Endothelial cell of umbilical vein (primary cell): Measurements from ENCODE around the gene QDPR. TPM values are rescaled to one million over a fixed set of nuclear protein-coding genes. Genes with fewer than 3 reads are reported as not detected.
"Not testable (repeated sequence)": the region's sequence is repeated elsewhere in the genome, so short reads cannot be mapped to it uniquely, and the experiment has no call there.

Experiments
- BruUV-seq: library from RNA; stranded (reverse); fragments of 400-500 nt; replicated peaks from 2 replicates; lab custom pipeline; 2021; lab: Mats Ljungman, UMichigan
- CTCF ChIA-PET: fragments of 300-600, 350-600 bp; sonication (Branson Sonifier 250); formaldehyde crosslinking; loops from one replicate; lab custom pipeline; 2021; ENCODE audit warnings: antibody characterized with exemption, inconsistent platforms; lab: Charles Lee
- POLR2A ChIA-PET: fragments of 300-600, 350-600 bp; sonication (Branson Sonifier 250); formaldehyde crosslinking; loops from one replicate; lab custom pipeline; 2021; ENCODE audit warnings: antibody characterized with exemption, inconsistent platforms; lab: Charles Lee
- DNase-seq: peaks from one replicate; pipeline ENCODE4 v3.0.0-alpha.2; 2011; ENCODE audit warnings: low read depth, low spot score
- FAIRE-seq: peaks from 2 replicates; lab custom pipeline; 2011; peaks lifted over from hg19 to GRCh38; lab: Jason Lieb, UNC
- H2AFZ ChIP-seq: 2 replicates; pipeline ENCODE4 v1.6.0; 2012; ENCODE audit warnings: low read depth, low read length, control low read depth, inconsistent platforms
- H3K27ac ChIP-seq: 2 replicates; pipeline ENCODE4 v1.5.1; 2011; ENCODE audit warnings: low read depth, mild to moderate bottlenecking, control low read depth, low read length, moderate library complexity; ENCODE audit not compliant: insufficient read depth
- H3K27me3 ChIP-seq, 2 experiments: 2 replicates each; pipeline versions ENCODE4 v1.6.0 to v1.6.1; 2011; ENCODE audit warnings: low read length in 2 of 2, mixed read lengths in 1 of 2; ENCODE audit not compliant: control insufficient read depth in 2 of 2, insufficient read depth in 2 of 2
- H3K36me3 ChIP-seq, 2 experiments: 2 replicates in 1 of 2; 3 replicates in 1 of 2; pipeline ENCODE4 v1.5.1; 2011; ENCODE audit warnings: low read length in 2 of 2, mild to moderate bottlenecking in 1 of 2, moderate library complexity in 1 of 2; ENCODE audit not compliant: control insufficient read depth in 2 of 2, insufficient read depth in 2 of 2; ENCODE audit errors: extremely low read depth in 1 of 2
- H3K4me1 ChIP-seq: 3 replicates; pipeline ENCODE4 v1.5.1; 2011; ENCODE audit warnings: mild to moderate bottlenecking, low read length; ENCODE audit not compliant: control insufficient read depth, insufficient read depth; ENCODE audit errors: extremely low read depth
- H3K4me2 ChIP-seq: 2 replicates; pipeline ENCODE4 v1.6.1; 2011; ENCODE audit warnings: low read length, control low read depth, mixed read lengths; ENCODE audit not compliant: insufficient read depth
- H3K4me3 ChIP-seq, 3 experiments: fragments of 200-600 bp in 1 of 3; sonication (generic), shearing (Covaris generic) in 1 of 3; replicated peaks in 1 of 3; 2 replicates each; pipeline ENCODE4 v1.5.1; 2011 to 2016; ENCODE audit warnings: control low read depth in 3 of 3, low read length in 3 of 3, mild to moderate bottlenecking in 2 of 3, inconsistent platforms in 1 of 3, low read depth in 1 of 3, moderate library complexity in 1 of 3; ENCODE audit not compliant: insufficient read depth in 1 of 3
- H3K79me2 ChIP-seq: 2 replicates; pipeline ENCODE4 v1.6.0; 2012; ENCODE audit warnings: low read length, inconsistent platforms; ENCODE audit not compliant: control insufficient read depth, insufficient read depth
- H3K9ac ChIP-seq: replicated peaks from 2 replicates; pipeline ENCODE3; 2011; ENCODE audit warnings: low read length, control low read depth; ENCODE audit not compliant: insufficient read depth; ENCODE audit errors: extremely low read depth
- H3K9me1 ChIP-seq: replicated peaks from 3 replicates; pipeline ENCODE4 v1.6.0; 2011; ENCODE audit warnings: mild to moderate bottlenecking, low read length; ENCODE audit not compliant: control insufficient read depth, insufficient read depth; ENCODE audit errors: extremely low read depth
- H3K9me3 ChIP-seq: replicated peaks from 2 replicates; pipeline ENCODE4 v1.5.1; 2012; ENCODE audit warnings: low read length, inconsistent platforms; ENCODE audit not compliant: control insufficient read depth, insufficient read depth
- H4K20me1 ChIP-seq: replicated peaks from 2 replicates; pipeline ENCODE3; 2011; ENCODE audit warnings: mild to moderate bottlenecking, low read length; ENCODE audit not compliant: control insufficient read depth, insufficient read depth; ENCODE audit errors: extremely low read depth
- EZH2 ChIP-seq: IDR thresholded peaks from 2 replicates; pipeline ENCODE4 v1.6.1; 2012; ENCODE audit warnings: borderline replicate concordance, low read depth, mild to moderate bottlenecking, moderate library complexity, low read length, inconsistent platforms; ENCODE audit not compliant: severe bottlenecking
- dilution Hi-C: fragments of 300-500 bp; cut with MboI; formaldehyde crosslinking; loops from one replicate; pipeline ENCODE4 v1.15.0; 2019; ENCODE audit warnings: low sequenced_read_pairs; ENCODE audit not compliant: extremely low pct_ligation_motif_present
- intact Hi-C: fragments of 100-400 bp; cut with micrococcal nuclease; formaldehyde crosslinking; loops from one replicate; pipeline ENCODE4 v1.10.0; 2022
- polyA plus RNA-seq, 4 experiments: library from polyadenylated mRNA; depleted of rRNA in 3 of 4; stranded (reverse) in 3 of 4; unstranded in 1 of 4; fragments of >200 nt; gene quantifications; 2 replicates each; pipeline versions ENCODE4 v1.2.1 to v1.2.3, GENCODE V29; 2011 to 2012; ENCODE audit warnings: missing spikeins in 1 of 4
- total RNA-seq: library from RNA; stranded (reverse); gene quantifications from 2 replicates; pipeline ENCODE4 v1.2.3, GENCODE V29; 2021

Gene QDPR
- total and polyA plus RNA-seq, 2 donors (not counting 3 experiments of a cell fraction or from before 2014, with no cell fraction given) = 20.5 to 20.9 TPM

DNA sequence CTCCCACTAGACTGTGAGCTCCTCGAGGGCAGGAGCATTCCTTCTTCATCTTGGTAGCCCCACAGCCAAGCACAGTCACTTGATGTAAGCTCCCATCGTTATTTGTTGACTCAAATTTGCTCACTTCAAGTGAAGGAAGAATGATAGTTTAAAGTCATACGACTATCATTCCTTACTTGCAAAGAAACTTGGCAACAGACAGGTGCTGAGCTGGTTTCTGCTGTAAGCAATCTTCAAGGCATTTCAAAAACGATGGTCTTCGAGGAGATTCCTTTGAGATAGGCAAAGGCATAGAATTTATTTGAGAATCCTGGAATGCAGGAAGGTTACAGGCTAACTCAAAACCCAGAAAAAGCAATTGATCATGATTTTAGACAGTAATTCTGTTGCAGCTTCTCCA is 64.8 kb downstream of the QDPR start:
- ChIA-PET CTCF (interaction anchor here (0.8 to 3.6 kb wide), 39 partner anchors 10 to 1250 kb away, joined by 3 to 54 read pairs (median 4); partner anchors contain the start of gene LDB2), POLR2A (no interaction called here)
- no peaks in the 10 kb centered on the region for H3K9me1 ChIP-seq
- no peak for TF ChIP-seq EZH2
- H3K4me1 ChIP-seq = peaks cover 9% of the 10 kb centered on the region
- intact Hi-C loops = loop anchor here (1.0 to 10.0 kb wide), 6 partner anchors 100 to 1157 kb away; no protein-coding TSS in a partner anchor
- no peak for DNase-seq
- H3K9me3 ChIP-seq = no peaks in the 10 kb centered on the region
- H2AFZ ChIP-seq = no peak overlapping the region
- no peaks in the 10 kb centered on the region for H3K27me3 ChIP-seq
- BruUV-seq = no TSS peak
- no peak overlapping the region for H3K4me3 ChIP-seq
- dilution Hi-C loops = no loop called here
- H3K9ac ChIP-seq = no peak overlapping the region
- H3K36me3 ChIP-seq = no peaks in the 10 kb centered on the region
- no peaks in the 10 kb centered on the region for H3K79me2 ChIP-seq
- H3K4me2 ChIP-seq = no peak overlapping the region
- H4K20me1 ChIP-seq = no peaks in the 10 kb centered on the region
- FAIRE-seq = no peak
- no peak overlapping the region for H3K27ac ChIP-seq

DNA sequence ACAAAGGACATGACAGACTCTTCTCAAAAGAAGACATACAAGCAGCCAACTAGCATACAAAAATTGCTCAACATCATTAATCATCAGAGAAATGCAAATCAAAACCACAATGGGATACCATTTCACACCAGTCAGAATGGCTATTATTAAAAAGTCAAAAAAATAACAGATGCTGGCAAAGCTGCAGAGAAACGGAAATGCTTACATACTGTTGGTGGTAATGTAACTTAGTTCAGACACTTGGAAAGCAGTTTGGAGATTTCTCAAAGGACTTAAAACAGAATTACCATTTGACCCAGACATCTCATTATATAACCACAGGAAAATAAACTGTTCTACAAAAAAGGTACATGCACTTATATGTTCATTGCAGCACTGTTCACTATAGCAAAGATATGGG is 69.4 kb downstream of the QDPR start:
- H3K4me1 ChIP-seq, H3K9me3 ChIP-seq, H4K20me1 ChIP-seq, H3K27ac ChIP-seq, H3K27me3 ChIP-seq, FAIRE-seq, H3K36me3 ChIP-seq, H3K4me2 ChIP-seq, POLR2A ChIA-PET, H3K4me3 ChIP-seq, H3K9me1 ChIP-seq, DNase-seq, BruUV-seq, H3K79me2 ChIP-seq, H2AFZ ChIP-seq, dilution Hi-C loops, H3K9ac ChIP-seq: not testable (repeated sequence)
- intact Hi-C loops = loop anchor here (10.0 kb wide), 2 partner anchors 328 to 998 kb away; no protein-coding TSS in a partner anchor
- CTCF ChIA-PET = interaction anchor here (0.6 kb wide), 1 partner anchor 810 kb away, joined by 4 read pairs; no protein-coding TSS in a partner anchor
